ENCODE measurements around the gene TAP2.
A peak's percentile ranks its signal among the peaks of the same experiment; 100 is the strongest.

Gene TAP2

GRCh38 chr6:32843331-32843978, 4.9 kb upstream of the TAP2 start:
- peak overlapping the region; percentile 86 for H3K4me2 ChIP-seq (ENCODE audit: low read depth, low read length, poor library complexity, severe bottlenecking)
- H2AFZ ChIP-seq (ENCODE audit: low read depth, low read length, severe bottlenecking), result peak overlapping the region; percentile 66
- peak overlapping the region; percentile 64 for H3K4me3 ChIP-seq (ENCODE audit: insufficient read depth, low read length, poor library complexity, severe bottlenecking)
- no peaks in the 10 kb centered on the region for H3K36me3 ChIP-seq (ENCODE audit: low read length)
- no peaks in the 10 kb centered on the region for H4K20me1 ChIP-seq (ENCODE audit: low read depth, low read length)
- H3K9ac ChIP-seq (ENCODE audit: low read length), result peak overlapping the region; percentile 72
- no peaks in the 10 kb centered on the region for H3K79me2 ChIP-seq (ENCODE audit: insufficient read depth, low read length)
- peak overlapping the region; percentile 78 for H3K27ac ChIP-seq (ENCODE audit: low read depth, low read length)
- no peaks in the 10 kb centered on the region for H3K9me2 ChIP-seq (replicated peaks; ENCODE audit: insufficient read depth, low read length)
- peaks cover 18% of the 10 kb centered on the region for H3F3A ChIP-seq (ENCODE audit: insufficient read depth)
- H3K9me3 ChIP-seq (ENCODE audit: insufficient read depth, low read length), result no peaks in the 10 kb centered on the region
- no peak for TF ChIP-seq EZH2phosphoT487 (conservative IDR thresholded peaks at IDR 0.05; ENCODE audit: low read length)
- H3K27me3 ChIP-seq (ENCODE audit: low read length), result no peaks in the 10 kb centered on the region

- no peak overlapping the region for H3K27ac ChIP-seq (ENCODE audit: low read depth, low read length)
- H3K27me3 ChIP-seq (ENCODE audit: low read length), result no peaks in the 10 kb centered on the region
- H4K20me1 ChIP-seq (ENCODE audit: low read depth, low read length), result no peaks in the 10 kb centered on the region
- no peaks in the 10 kb centered on the region for H3K9me3 ChIP-seq (ENCODE audit: insufficient read depth, low read length)
- peaks cover 4% of the 10 kb centered on the region; the same call in 1 of the 2 replicates for H3K79me2 ChIP-seq (ENCODE audit: insufficient read depth, low read length)
- H3K4me3 ChIP-seq (ENCODE audit: insufficient read depth, low read length, poor library complexity, severe bottlenecking), result no peak overlapping the region
- no peaks in the 10 kb centered on the region for H3K36me3 ChIP-seq (ENCODE audit: low read length)
- peaks cover 18% of the 10 kb centered on the region for H3F3A ChIP-seq (ENCODE audit: insufficient read depth)
- H3K9me2 ChIP-seq (replicated peaks; ENCODE audit: insufficient read depth, low read length), result no peaks in the 10 kb centered on the region
- no peak overlapping the region for H3K9ac ChIP-seq (ENCODE audit: low read length)
- TF ChIP-seq EZH2phosphoT487 (conservative IDR thresholded peaks at IDR 0.05; ENCODE audit: low read length) (no peak), CTCF (IDR thresholded peaks at IDR 0.05; ENCODE audit: insufficient read depth, low read length, poor library complexity, severe bottlenecking) (no peak)
- peak overlapping the region; percentile 86 for H3K4me2 ChIP-seq (ENCODE audit: low read depth, low read length, poor library complexity, severe bottlenecking)
- no peak overlapping the region for H2AFZ ChIP-seq (ENCODE audit: low read depth, low read length, severe bottlenecking)
Observed at GRCh38 chr6:32842690-32843089, 4.2 kb upstream of the TAP2 start.

- H3K79me2 ChIP-seq (ENCODE audit: insufficient read depth, low read length), result peaks cover 10% of the 10 kb centered on the region; the same call in 1 of the 2 replicates
- no peak overlapping the region for H3K9ac ChIP-seq (ENCODE audit: low read length)
- H2AFZ ChIP-seq (ENCODE audit: low read depth, low read length, severe bottlenecking), result no peak overlapping the region
- no peaks in the 10 kb centered on the region for H3K9me3 ChIP-seq (ENCODE audit: insufficient read depth, low read length)
- H3K4me3 ChIP-seq (ENCODE audit: insufficient read depth, low read length, poor library complexity, severe bottlenecking), result no peak overlapping the region
- H3K27me3 ChIP-seq (ENCODE audit: low read length), result no peaks in the 10 kb centered on the region
- H4K20me1 ChIP-seq (ENCODE audit: low read depth, low read length), result no peaks in the 10 kb centered on the region
- TF ChIP-seq CTCF (IDR thresholded peaks at IDR 0.05; ENCODE audit: insufficient read depth, low read length, poor library complexity, severe bottlenecking), result no peak
- TF ChIP-seq EZH2phosphoT487 (conservative IDR thresholded peaks at IDR 0.05; ENCODE audit: low read length), result no peak
- no peak overlapping the region for H3K4me2 ChIP-seq (ENCODE audit: low read depth, low read length, poor library complexity, severe bottlenecking)
- no peaks in the 10 kb centered on the region for H3K9me2 ChIP-seq (replicated peaks; ENCODE audit: insufficient read depth, low read length)
- no peak overlapping the region for H3K27ac ChIP-seq (ENCODE audit: low read depth, low read length)
- H3K36me3 ChIP-seq (ENCODE audit: low read length), result no peaks in the 10 kb centered on the region
- H3F3A ChIP-seq (ENCODE audit: insufficient read depth), result peaks cover 18% of the 10 kb centered on the region
Observed at GRCh38 chr6:32842021-32842650, 3.6 kb upstream of the TAP2 start.

Data from SU-DHL-6 (cell line).